Fibroblast of upper back skin (primary cell): ENCODE measurements around the gene THBS1.

Experiments used
- DNase-seq: peaks from one replicate; pipeline ENCODE4 v3.0.0-alpha.2; 2013

The THBS1 gene

GRCh38 chr15:39589815-39590644 is 9.2 kb downstream of the THBS1 start:
- peak; percentile 27 for DNase-seq

DNA sequence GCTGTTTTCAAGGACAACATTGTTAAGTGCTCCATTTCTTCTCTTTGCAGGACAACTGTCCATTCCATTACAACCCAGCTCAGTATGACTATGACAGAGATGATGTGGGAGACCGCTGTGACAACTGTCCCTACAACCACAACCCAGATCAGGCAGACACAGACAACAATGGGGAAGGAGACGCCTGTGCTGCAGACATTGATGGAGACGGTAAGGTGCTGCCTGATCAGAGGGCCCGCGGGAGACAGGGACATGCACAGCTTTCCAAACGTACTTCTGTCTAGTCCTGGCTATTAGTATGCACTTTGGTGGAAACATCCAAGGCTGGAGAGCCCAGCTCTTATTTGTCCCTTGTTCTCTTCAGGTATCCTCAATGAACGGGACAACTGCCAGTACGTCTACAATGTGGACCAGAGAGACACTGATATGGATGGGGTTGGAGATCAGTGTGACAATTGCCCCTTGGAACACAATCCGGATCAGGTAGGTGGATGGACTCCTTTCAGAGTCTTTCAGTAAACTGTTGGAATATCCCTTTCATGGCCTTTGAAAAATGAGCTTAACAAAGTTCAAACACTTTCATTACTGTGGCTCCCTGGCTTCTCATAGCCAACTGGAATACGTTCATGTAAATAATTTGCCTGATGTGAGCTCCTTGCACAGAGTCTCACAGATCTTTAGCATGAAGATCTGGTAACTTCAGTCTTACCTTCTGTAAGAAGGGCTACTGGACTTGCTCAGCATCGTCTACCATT is 10.4 kb downstream of the THBS1 start:
- DNase-seq: peak; percentile 24

- DNase-seq: peak; percentile 22
Observed at GRCh38 chr15:39591896-39592315, 11.0 kb downstream of the THBS1 start.

GRCh38 chr15:39592500-39592899 is 11.6 kb downstream of the THBS1 start:
- DNase-seq: peak; percentile 37

- peak; percentile 14 for DNase-seq
Observed at GRCh38 chr15:39593071-39593655, 12.3 kb downstream of the THBS1 start.

GRCh38 chr15:39593656-39594445 is 13.0 kb downstream of the THBS1 start:
- peak; percentile 18 for DNase-seq

DNA sequence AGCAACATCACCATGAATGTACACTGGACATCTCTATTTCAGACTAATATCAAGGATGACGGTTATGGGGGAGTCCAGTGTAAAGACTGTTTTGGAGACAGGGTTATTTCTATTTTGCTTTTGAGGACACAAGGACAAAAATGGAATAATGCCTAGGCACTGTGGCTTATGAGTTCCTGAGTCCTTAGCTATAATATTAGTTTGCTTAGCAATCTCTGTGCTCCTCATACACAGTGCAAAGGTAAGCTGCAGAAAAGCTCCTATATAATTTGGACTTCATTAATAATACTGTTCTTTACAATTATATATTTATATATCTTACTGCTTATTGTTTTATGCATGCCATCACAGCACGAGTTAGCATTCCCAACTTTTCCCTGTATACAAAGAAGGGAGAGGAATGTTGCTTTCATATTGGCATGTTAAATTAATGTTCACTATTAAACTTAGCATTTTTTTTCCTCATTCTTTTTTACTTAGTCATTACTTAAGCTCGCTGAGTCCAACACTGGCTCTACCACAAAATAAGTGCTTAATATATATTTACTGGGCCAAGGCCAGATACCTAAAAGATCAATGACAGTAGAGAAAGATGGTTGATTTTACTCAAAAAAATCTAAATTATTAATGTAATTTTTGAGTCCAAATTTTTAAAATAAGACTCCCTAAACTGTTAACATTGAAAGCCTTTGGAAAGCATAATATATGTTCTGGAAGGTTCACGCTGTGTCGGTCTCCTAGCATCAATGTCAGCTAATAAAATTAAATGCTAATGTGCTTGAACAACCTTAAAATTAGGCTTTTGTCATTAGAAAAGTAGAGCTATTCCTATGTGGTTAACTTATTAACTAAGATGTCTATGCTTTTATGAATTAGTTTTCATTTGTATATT is 13.8 kb downstream of the THBS1 start:
- DNase-seq: peak; percentile 67

- peak; percentile 39 for DNase-seq
Observed at GRCh38 chr15:39595338-39596221, 14.7 kb downstream of the THBS1 start.

GRCh38 chr15:39596358-39597051 is 15.6 kb downstream of the THBS1 start:
- DNase-seq: peak; percentile 40

DNA sequence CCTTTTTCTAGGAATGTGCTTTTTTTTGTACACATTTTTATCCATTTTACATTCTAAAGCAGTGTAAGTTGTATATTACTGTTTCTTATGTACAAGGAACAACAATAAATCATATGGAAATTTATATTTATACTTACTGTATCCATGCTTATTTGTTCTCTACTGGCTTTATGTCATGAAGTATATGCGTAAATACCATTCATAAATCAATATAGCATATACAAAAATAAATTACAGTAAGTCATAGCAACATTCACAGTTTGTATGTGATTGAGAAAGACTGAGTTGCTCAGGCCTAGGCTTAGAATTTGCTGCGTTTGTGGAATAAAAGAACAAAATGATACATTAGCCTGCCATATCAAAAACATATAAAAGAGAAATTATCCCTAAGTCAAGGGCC is 16.5 kb downstream of the THBS1 start:
- no peak for DNase-seq

DNA sequence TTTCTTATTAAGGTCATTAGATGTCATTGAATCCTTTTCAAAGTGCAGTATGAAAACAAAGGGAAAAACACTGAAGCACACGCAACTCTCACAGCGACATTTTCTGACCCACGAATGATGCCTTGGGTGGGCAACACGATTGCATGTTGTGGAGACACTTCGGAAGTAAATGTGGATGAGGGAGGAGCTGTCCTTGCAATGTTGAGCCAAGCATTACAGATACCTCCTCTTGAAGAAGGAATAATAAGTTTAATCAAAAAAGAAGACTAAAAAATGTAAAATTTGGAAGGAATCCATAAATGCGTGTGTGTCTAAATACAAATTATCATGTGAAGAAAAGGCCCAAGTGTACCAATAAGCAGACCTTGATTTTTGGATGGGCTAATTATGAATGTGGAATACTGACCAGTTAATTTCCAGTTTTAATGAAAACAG is 16.9 kb downstream of the THBS1 start:
- peak; percentile 79 for DNase-seq

GRCh38 chr15:39598186-39598850 is 17.4 kb downstream of the THBS1 start:
- DNase-seq: peak; percentile 74

DNA sequence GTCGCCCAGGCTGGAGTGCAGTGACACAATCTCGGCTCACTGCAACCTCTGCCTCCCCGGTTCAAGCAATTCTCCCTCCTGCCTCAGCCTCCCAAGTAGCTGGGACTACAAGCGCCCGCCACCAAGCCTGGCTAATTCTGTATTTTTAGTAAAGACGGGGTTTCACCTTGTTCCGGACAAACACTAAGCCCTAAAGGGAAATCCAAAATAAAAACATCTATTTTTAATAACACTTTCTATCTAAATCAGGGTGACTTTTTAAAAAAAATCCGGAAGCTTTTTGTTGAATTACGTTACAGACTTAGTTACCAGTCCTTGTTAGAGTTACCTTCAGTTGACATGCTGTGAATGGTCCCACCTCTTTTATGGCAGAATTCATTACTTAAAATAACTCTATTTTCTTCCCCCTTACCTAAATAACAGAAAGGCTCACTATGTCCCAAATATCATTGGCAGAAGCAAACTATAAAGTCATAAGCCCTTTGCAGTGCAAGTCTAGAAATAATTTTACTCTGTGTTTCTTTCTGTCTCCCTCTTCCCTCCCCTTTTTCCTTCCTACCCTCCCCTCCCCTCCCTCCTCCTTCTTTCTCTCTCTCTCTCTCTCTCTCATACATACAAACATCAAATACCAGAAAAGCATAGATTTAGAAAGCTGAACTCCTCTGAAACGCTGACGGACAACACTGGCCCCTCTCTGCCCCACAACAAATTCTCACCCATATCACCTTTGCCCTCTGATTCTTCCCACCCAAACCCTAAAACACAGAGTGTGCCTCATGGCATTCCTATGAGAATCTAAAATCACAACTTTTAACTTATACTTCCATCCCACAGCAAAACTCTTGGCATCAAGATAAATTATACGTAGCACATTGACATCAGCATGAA is 18.3 kb downstream of the THBS1 start:
- DNase-seq: peak; percentile 49

- peak; percentile 49 for DNase-seq
Observed at GRCh38 chr15:39599871-39600270, 19.0 kb downstream of the THBS1 start.

DNA sequence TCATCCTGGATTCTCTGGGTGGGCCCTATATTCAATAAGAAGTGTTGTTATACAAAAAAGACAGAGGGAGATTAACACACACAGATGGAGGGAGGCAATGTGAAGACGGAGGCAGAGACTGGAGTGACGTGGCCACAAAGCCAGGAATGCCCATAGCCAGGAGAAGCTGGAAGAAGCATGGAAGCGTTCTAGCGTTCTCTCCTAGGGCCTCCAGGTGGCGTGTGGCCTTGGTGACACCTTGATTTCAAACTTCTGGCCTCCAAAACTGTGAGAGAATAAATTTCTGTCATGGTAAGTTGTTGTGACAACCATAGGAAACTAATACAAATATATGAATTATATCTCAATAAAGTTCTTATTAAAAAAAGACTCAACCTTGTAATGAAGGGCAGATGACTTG is 21.3 kb downstream of the THBS1 start:
- DNase-seq: no peak

- DNase-seq: no peak
Observed at GRCh38 chr15:39605146-39605545, 24.3 kb downstream of the THBS1 start.

DNA sequence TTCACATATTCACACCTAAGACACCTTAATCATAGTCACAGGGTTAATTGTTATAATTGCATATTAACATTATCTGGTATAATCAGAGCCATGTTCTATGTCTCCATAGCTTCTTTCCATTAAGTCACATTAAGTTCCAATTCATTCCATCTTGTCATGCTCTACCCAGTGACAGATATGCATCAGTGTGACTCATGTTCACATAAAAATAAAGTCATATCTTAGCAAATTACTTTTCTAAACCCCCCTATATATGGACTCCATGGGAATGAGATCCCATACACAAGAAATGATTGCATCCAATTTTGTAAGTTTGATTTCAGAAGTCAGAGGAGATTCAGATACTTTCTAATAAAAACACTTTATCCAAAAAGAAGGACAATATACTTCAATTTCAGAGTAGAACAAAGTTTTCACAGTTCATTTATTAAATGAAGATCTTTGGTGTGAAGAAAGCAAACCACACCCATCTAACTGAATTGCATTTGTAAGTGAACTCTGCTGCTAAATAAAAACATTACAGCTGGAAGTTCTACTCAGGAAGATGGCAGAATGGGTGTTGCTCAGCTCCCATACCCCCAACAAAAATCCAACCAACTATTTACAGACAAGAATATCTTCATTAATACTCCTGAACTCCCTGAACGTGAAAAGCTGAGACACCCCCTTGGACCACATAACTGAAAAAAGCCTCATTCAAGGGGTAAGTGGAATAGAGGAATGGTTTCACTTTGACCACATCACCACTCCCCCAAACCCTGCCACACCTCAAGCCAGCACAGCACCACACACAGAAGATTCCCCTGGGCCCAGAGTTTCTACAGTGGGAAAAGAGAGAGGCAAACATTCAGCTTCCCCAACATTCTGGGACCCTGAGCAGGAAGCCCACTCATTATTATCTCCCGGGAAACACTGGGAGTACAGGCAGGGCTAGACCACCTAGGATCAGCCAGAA is 27.6 kb downstream of the THBS1 start:
- no peak for DNase-seq
